CD14-positive monocyte (primary cell): Measurements from ENCODE around the gene CNTN1. TPM values are rescaled to one million over a fixed set of nuclear protein-coding genes. Genes with fewer than 3 reads are reported as not detected.

Experiments used
- DNase-seq, 3 donors: peaks; one replicate each; pipeline ENCODE4 v3.0.0-alpha.2; 2011 to 2022
- H2AFZ ChIP-seq: 2 replicates; pipeline ENCODE4 v1.6.0; 2012; ENCODE audit warnings: mild to moderate bottlenecking, low read depth, low read length, inconsistent platforms; ENCODE audit not compliant: insufficient read depth, poor library complexity, severe bottlenecking
- H3K27ac ChIP-seq, 2 donors: 1 replicate in 1 of 2; 2 replicates in 1 of 2; pipeline ENCODE4 v1.5.1; 2012 to 2013; ENCODE audit warnings: low read length in 2 of 2, control low read depth in 1 of 2, inconsistent platforms in 1 of 2, low read depth in 1 of 2, mild to moderate bottlenecking in 1 of 2
- H3K27me3 ChIP-seq, 2 donors: one replicate each; pipeline versions ENCODE4 v1.6.0 to v1.6.1; 2011 to 2013; ENCODE audit warnings: low read length in 2 of 2; ENCODE audit not compliant: control insufficient read depth in 2 of 2, insufficient read depth in 2 of 2
- H3K36me3 ChIP-seq, 2 donors: replicated peaks in 1 of 2; 1 replicate in 1 of 2; 2 replicates in 1 of 2; pipeline versions ENCODE4 v1.5.1 to v1.6.1; 2012 to 2013; ENCODE audit warnings: low read length in 2 of 2, control low read depth in 1 of 2, inconsistent platforms in 1 of 2, mild to moderate bottlenecking in 1 of 2; ENCODE audit not compliant: insufficient read depth in 2 of 2, control insufficient read depth in 1 of 2
- H3K4me1 ChIP-seq, 2 donors: 1 replicate in 1 of 2; 2 replicates in 1 of 2; pipeline versions ENCODE4 v1.5.1 to v1.6.1; 2012 to 2013; ENCODE audit warnings: low read length in 2 of 2, control low read depth in 1 of 2, inconsistent platforms in 1 of 2, mild to moderate bottlenecking in 1 of 2, moderate library complexity in 1 of 2; ENCODE audit not compliant: insufficient read depth in 2 of 2, control insufficient read depth in 1 of 2
- H3K4me2 ChIP-seq: replicated peaks from 2 replicates; pipeline ENCODE3; 2012; ENCODE audit warnings: low read length, moderate library complexity, mild to moderate bottlenecking; ENCODE audit not compliant: poor library complexity, severe bottlenecking; ENCODE audit errors: extremely low read depth
- H3K4me3 ChIP-seq, 3 experiments: fragments of 200-600 bp in 1 of 3; sonication (generic) in 1 of 3; replicated peaks in 1 of 3; 1 replicate in 2 of 3; 2 replicates in 1 of 3; pipeline ENCODE4 v1.5.1; 2011 to 2013; ENCODE audit warnings: low read length in 3 of 3, mild to moderate bottlenecking in 3 of 3, control low read depth in 2 of 3, low read depth in 2 of 3, inconsistent platforms in 1 of 3, moderate library complexity in 1 of 3
- H3K79me2 ChIP-seq: 2 replicates; pipeline ENCODE4 v1.6.0; 2012; ENCODE audit warnings: mild to moderate bottlenecking, control low read depth, inconsistent platforms, low read length, moderate library complexity; ENCODE audit not compliant: insufficient read depth
- H3K9ac ChIP-seq: 2 replicates; pipeline ENCODE4 v1.6.0; 2017; ENCODE audit warnings: low read length, mild to moderate bottlenecking; ENCODE audit not compliant: insufficient read depth, poor library complexity, severe bottlenecking
- H3K9me3 ChIP-seq, 2 donors: replicated peaks in 1 of 2; 1 replicate in 1 of 2; 2 replicates in 1 of 2; pipeline versions ENCODE4 v1.5.1 to v1.6.1; 2012 to 2013; ENCODE audit warnings: low read length in 2 of 2, control low read depth in 1 of 2; ENCODE audit not compliant: control insufficient read depth in 1 of 2, insufficient read depth in 1 of 2
- H4K20me1 ChIP-seq: 2 replicates; pipeline ENCODE4 v1.6.0; 2012; ENCODE audit warnings: mild to moderate bottlenecking, low read length, control low read depth, moderate library complexity; ENCODE audit not compliant: insufficient read depth
- H3K27ac Mint-ChIP-seq, 7 donors: one replicate each; pipeline ENCODE4 v1.8.0; 2020; ENCODE audit warnings: mild to moderate bottlenecking in 7 of 7, mixed read lengths in 7 of 7, moderate library complexity in 6 of 7, inconsistent platforms in 2 of 7
- H3K27me3 Mint-ChIP-seq, 3 donors: one replicate each; pipeline ENCODE4 v1.8.0; 2021 to 2022; ENCODE audit warnings: low read depth in 3 of 3, mild to moderate bottlenecking in 3 of 3, mixed read lengths in 3 of 3, moderate library complexity in 3 of 3, inconsistent platforms in 1 of 3
- H3K36me3 Mint-ChIP-seq, 2 donors: one replicate each; pipeline ENCODE4 v1.8.0; 2020; ENCODE audit warnings: mixed read lengths in 2 of 2, inconsistent platforms in 1 of 2, mild to moderate bottlenecking in 1 of 2
- H3K4me1 Mint-ChIP-seq: one replicate; pipeline ENCODE4 v1.8.0; 2020; ENCODE audit warnings: mild to moderate bottlenecking, mixed read lengths
- H3K4me3 Mint-ChIP-seq, 2 donors: one replicate each; pipeline ENCODE4 v1.8.0; 2020; ENCODE audit warnings: mild to moderate bottlenecking in 2 of 2, mixed read lengths in 2 of 2, moderate library complexity in 1 of 2
- H3K9me3 Mint-ChIP-seq, 7 donors: one replicate each; pipeline ENCODE4 v1.8.0; 2020 to 2022; ENCODE audit warnings: mixed read lengths in 7 of 7, mild to moderate bottlenecking in 6 of 7, moderate library complexity in 6 of 7, inconsistent platforms in 2 of 7
- CTCF ChIP-seq: fragments of 200-600 bp; IDR thresholded peaks from one replicate; pipeline ENCODE4 v1.8.0; 2022; ENCODE audit warnings: antibody characterized with exemption, mild to moderate bottlenecking
- WGBS: methylation state at CpG from one replicate; pipeline ENCODE4 v1.1.5; 2013; ENCODE audit warnings: missing lambda C conversion rate; ENCODE audit not compliant: insufficient coverage; 5-methylcytosine and 5-hydroxymethylcytosine counted together
- intact Hi-C, 2 donors: fragments of 100-400 bp; cut with micrococcal nuclease; formaldehyde crosslinking; loops; one replicate each; pipeline versions ENCODE4 v1.15.0 to v1.15.1; 2023
- polyA plus RNA-seq, 3 donors: library from polyadenylated mRNA; depleted of rRNA in 1 of 3; unstranded in 2 of 3; stranded (reverse) in 1 of 3; fragments of 300-500 nt in 2 of 3; fragments of >200 nt in 1 of 3; fragmentation: Illumina TruSeq in 2 of 3; gene quantifications; 1 replicate in 2 of 3; 2 replicates in 1 of 3; pipeline ENCODE4 v1.2.3, GENCODE V29; 2012 to 2021

The CNTN1 gene
- polyA plus RNA-seq, 3 donors = not detected

GRCh38 chr12:40655451-40655850 lies 36.8 kb upstream of the CNTN1 start:
- Mint-ChIP-seq H3K27me3 (no peaks in the 10 kb centered on the region), H3K27ac (no peak overlapping the region), H3K36me3 (no peaks in the 10 kb centered on the region), H3K4me1 (no peaks in the 10 kb centered on the region), H3K4me3 (no peak overlapping the region), H3K9me3 (peaks cover 0 to 9% (median 2%) of the 10 kb centered on the region in 7 donors)
- no peak for DNase-seq
- Histone ChIP-seq H3K27me3 (no peaks in the 10 kb centered on the region), H3K4me1 (no peaks in the 10 kb centered on the region), H3K36me3 (no peaks in the 10 kb centered on the region), H2AFZ (no peak overlapping the region), H3K27ac (no peak overlapping the region), H3K9ac (no peak overlapping the region), H3K79me2 (no peaks in the 10 kb centered on the region), H3K9me3 (peaks cover 0 to 8% of the 10 kb centered on the region in 2 donors), H3K4me2 (no peak overlapping the region), H3K4me3 (no peak overlapping the region), H4K20me1 (no peaks in the 10 kb centered on the region)
- intact Hi-C loops = no loop called here
- no CpG with 5 or more reads among the region's 1 CpG for WGBS
- TF ChIP-seq CTCF = no peak

DNA sequence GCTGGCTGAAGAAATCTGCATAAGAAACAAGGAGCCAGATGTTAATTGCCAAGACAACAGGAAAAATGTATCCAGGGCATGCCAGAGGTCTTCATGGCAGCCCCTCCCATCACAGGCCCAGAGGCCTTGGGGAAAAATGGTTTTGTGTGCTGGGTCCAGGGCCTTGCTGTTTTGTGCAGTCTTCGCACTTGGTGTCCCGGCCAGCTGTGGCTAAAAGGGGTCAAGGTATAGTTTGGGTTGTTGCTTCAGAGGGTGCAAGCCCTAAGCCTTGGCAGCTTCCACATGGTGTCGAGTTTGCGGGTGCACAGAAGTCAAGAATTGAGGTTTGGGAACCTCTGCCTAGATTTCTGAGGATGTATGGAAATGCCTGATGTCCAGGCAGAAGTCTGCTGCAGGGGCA lies 29.9 kb upstream of the CNTN1 start:
- H3K27ac ChIP-seq = no peak overlapping the region
- H3K27me3 ChIP-seq = no peaks in the 10 kb centered on the region
- no peak for TF ChIP-seq CTCF
- Mint-ChIP-seq H3K4me1 (no peaks in the 10 kb centered on the region), H3K9me3 (peaks cover 3 to 23% (median 11%) of the 10 kb centered on the region in 7 donors), H3K27ac (no peak overlapping the region), H3K27me3 (peaks cover 0 to 2% (median 0%) of the 10 kb centered on the region in 3 donors), H3K4me3 (no peak overlapping the region), H3K36me3 (no peaks in the 10 kb centered on the region)
- no peak overlapping the region for H3K9ac ChIP-seq
- H3K4me2 ChIP-seq = no peak overlapping the region
- H2AFZ ChIP-seq = no peak overlapping the region
- no peak for DNase-seq
- no peaks in the 10 kb centered on the region for H4K20me1 ChIP-seq
- no peaks in the 10 kb centered on the region for H3K36me3 ChIP-seq
- no peaks in the 10 kb centered on the region for H3K79me2 ChIP-seq
- H3K4me3 ChIP-seq = no peak overlapping the region
- intact Hi-C loops = no loop called here
- H3K9me3 ChIP-seq = peaks cover 8 to 15% of the 10 kb centered on the region in 2 donors
- no peaks in the 10 kb centered on the region for H3K4me1 ChIP-seq
- 97% methylated on average over 4 of the region's 4 CpGs for WGBS
